B cell (primary cell): Measurements from ENCODE around the gene GMPPB. TPM values are rescaled to one million over a fixed set of nuclear protein-coding genes. Genes with fewer than 3 reads are reported as not detected.

ENCODE experiments used
- ATAC-seq: fragments of 200-7000 bp; cut with Tn5 transposase; one replicate; pipeline ENCODE4 v1.10.0; 2021; ENCODE audit warnings: low read depth, mild to moderate bottlenecking, moderate number of reproducible peaks, moderate library complexity
- CTCF ChIA-PET: fragments of 350-600 bp; sonication (Branson Sonifier 250); formaldehyde crosslinking; loops from one replicate; lab custom pipeline; 2021; ENCODE audit warnings: antibody characterized with exemption, inconsistent platforms; lab: Charles Lee
- POLR2A ChIA-PET: fragments of 350-600 bp; sonication (Branson Sonifier 250); formaldehyde crosslinking; loops from one replicate; lab custom pipeline; 2021; ENCODE audit warnings: antibody characterized with exemption; lab: Charles Lee
- DNase-seq: peaks from one replicate; pipeline ENCODE4 v3.0.0; 2013
- H2AFZ ChIP-seq: 2 replicates; pipeline ENCODE4 v1.6.1; 2012; ENCODE audit warnings: mild to moderate bottlenecking, low read depth, low read length; ENCODE audit not compliant: insufficient read depth, poor library complexity, severe bottlenecking
- H3K27ac ChIP-seq, 2 donors: 1 replicate in 1 of 2; 2 replicates in 1 of 2; pipeline ENCODE4 v1.5.1; 2012 to 2013; ENCODE audit warnings: low read length in 2 of 2, mild to moderate bottlenecking in 2 of 2, moderate library complexity in 1 of 2
- H3K27me3 ChIP-seq, 4 experiments: fragments of 200-600 bp in 1 of 4; sonication (generic) in 1 of 4; replicated peaks in 1 of 4; 1 replicate in 2 of 4; 2 replicates in 2 of 4; pipeline versions ENCODE4 v1.6.1 to v1.7.0; 2013 to 2016; ENCODE audit warnings: low read length in 3 of 4, mild to moderate bottlenecking in 2 of 4, mixed read lengths in 1 of 4, moderate library complexity in 1 of 4; ENCODE audit not compliant: insufficient read depth in 4 of 4, control insufficient read depth in 3 of 4; ENCODE audit errors: control extremely low read depth in 1 of 4
- H3K36me3 ChIP-seq, 2 experiments: replicated peaks in 1 of 2; 1 replicate in 1 of 2; 2 replicates in 1 of 2; pipeline versions ENCODE4 v1.6.1 to v1.7.1; 2013; ENCODE audit warnings: low read length in 1 of 2; ENCODE audit not compliant: insufficient read depth in 2 of 2, control insufficient read depth in 1 of 2; ENCODE audit errors: control extremely low read depth in 1 of 2, extremely low read depth in 1 of 2
- H3K4me1 ChIP-seq, 2 donors: fragments of 200-600 bp in 1 of 2; sonication (generic) in 1 of 2; 1 replicate in 1 of 2; 2 replicates in 1 of 2; pipeline versions ENCODE4 v1.5.1 to v1.6.1; 2013 to 2017; ENCODE audit warnings: low read length in 2 of 2; ENCODE audit not compliant: control insufficient read depth in 2 of 2, insufficient read depth in 2 of 2
- H3K4me2 ChIP-seq: replicated peaks from 2 replicates; pipeline ENCODE3; 2012; ENCODE audit warnings: mild to moderate bottlenecking, low read depth, low read length; ENCODE audit not compliant: poor library complexity, severe bottlenecking
- H3K4me3 ChIP-seq, 5 experiments: fragments of 200-600 bp in 1 of 5; sonication (generic) in 1 of 5; 1 replicate in 3 of 5; 2 replicates in 2 of 5; pipeline versions ENCODE4 v1.5.1 to v1.7.0; 2011 to 2016; ENCODE audit warnings: low read length in 4 of 5, mild to moderate bottlenecking in 4 of 5, low read depth in 2 of 5, control low read depth in 1 of 5, moderate library complexity in 1 of 5; ENCODE audit not compliant: insufficient read depth in 1 of 5; ENCODE audit errors: control extremely low read depth in 1 of 5, extremely low read depth in 1 of 5
- H3K79me2 ChIP-seq: fragments of 200-600 bp; sonication (generic); one replicate; pipeline ENCODE4 v1.6.0; 2016; ENCODE audit warnings: low read length; ENCODE audit not compliant: control insufficient read depth, insufficient read depth
- H3K9ac ChIP-seq: fragments of 200-600 bp; sonication (generic); 2 replicates; pipeline ENCODE4 v1.6.1; 2017; ENCODE audit warnings: mild to moderate bottlenecking, low read length, moderate library complexity
- H3K9me3 ChIP-seq, 3 donors: one replicate each; pipeline versions ENCODE4 v1.6.1 to v1.7.1; 2013; ENCODE audit warnings: low read length in 2 of 3; ENCODE audit not compliant: control insufficient read depth in 2 of 3, insufficient read depth in 1 of 3; ENCODE audit errors: control extremely low read depth in 1 of 3
- H4K20me1 ChIP-seq: 2 replicates; pipeline ENCODE4 v1.6.0; 2012; ENCODE audit warnings: mild to moderate bottlenecking, low read length; ENCODE audit not compliant: insufficient read depth, control insufficient read depth, poor library complexity, severe bottlenecking
- H3K27ac Mint-ChIP-seq: one replicate; pipeline ENCODE4 v1.8.0; 2021; ENCODE audit warnings: mixed read lengths
- H3K27me3 Mint-ChIP-seq: one replicate; pipeline ENCODE4 v1.8.0; 2021; ENCODE audit warnings: mixed read lengths
- H3K4me1 Mint-ChIP-seq: one replicate; pipeline ENCODE4 v1.8.0; 2021; ENCODE audit warnings: mixed read lengths
- H3K4me3 Mint-ChIP-seq: one replicate; pipeline ENCODE4 v1.8.0; 2021; ENCODE audit warnings: mixed read lengths
- H3K9me3 Mint-ChIP-seq: one replicate; pipeline ENCODE4 v1.8.0; 2022; ENCODE audit warnings: mixed read lengths; ENCODE audit not compliant: insufficient read depth
- EZH2 ChIP-seq: IDR thresholded peaks from 2 replicates; pipeline ENCODE4 v1.6.1; 2012; ENCODE audit warnings: borderline replicate concordance, low read depth, mild to moderate bottlenecking, moderate library complexity, low read length; ENCODE audit not compliant: insufficient read depth, poor library complexity, severe bottlenecking
- WGBS: methylation state at CpG from one replicate; pipeline ENCODE4 v1.1.5; 2013; ENCODE audit warnings: missing lambda C conversion rate; ENCODE audit not compliant: insufficient coverage; 5-methylcytosine and 5-hydroxymethylcytosine counted together
- intact Hi-C: fragments of 100-400 bp; cut with micrococcal nuclease; formaldehyde crosslinking; loops from one replicate; pipeline ENCODE4 v1.10.0; 2022
- polyA plus RNA-seq: library from polyadenylated mRNA; depleted of rRNA; stranded (reverse); fragments of >200 nt; gene quantifications from 2 replicates; pipeline ENCODE4 v1.2.3, GENCODE V29; 2012
- total RNA-seq, 2 donors: library from RNA; stranded (reverse); fragments of 120-200 nt in 1 of 2; gene quantifications; 1 replicate in 1 of 2; 2 replicates in 1 of 2; pipeline versions ENCODE4 v1.2.3 to v1.2.4, GENCODE V29; 2013 to 2022
- TF ChIP-seq, protein P1 (sequence below): fragments of 200-600 bp; IDR thresholded peaks from one replicate; pipeline ENCODE4 v1.8.0; 2022; ENCODE audit warnings: antibody characterized with exemption, mild to moderate bottlenecking

GMPPB gene
- total and polyA plus RNA-seq, 2 donors (not counting 1 experiment from before 2014, with no cell fraction given) = 31.4 to 32.5 TPM

DNA sequence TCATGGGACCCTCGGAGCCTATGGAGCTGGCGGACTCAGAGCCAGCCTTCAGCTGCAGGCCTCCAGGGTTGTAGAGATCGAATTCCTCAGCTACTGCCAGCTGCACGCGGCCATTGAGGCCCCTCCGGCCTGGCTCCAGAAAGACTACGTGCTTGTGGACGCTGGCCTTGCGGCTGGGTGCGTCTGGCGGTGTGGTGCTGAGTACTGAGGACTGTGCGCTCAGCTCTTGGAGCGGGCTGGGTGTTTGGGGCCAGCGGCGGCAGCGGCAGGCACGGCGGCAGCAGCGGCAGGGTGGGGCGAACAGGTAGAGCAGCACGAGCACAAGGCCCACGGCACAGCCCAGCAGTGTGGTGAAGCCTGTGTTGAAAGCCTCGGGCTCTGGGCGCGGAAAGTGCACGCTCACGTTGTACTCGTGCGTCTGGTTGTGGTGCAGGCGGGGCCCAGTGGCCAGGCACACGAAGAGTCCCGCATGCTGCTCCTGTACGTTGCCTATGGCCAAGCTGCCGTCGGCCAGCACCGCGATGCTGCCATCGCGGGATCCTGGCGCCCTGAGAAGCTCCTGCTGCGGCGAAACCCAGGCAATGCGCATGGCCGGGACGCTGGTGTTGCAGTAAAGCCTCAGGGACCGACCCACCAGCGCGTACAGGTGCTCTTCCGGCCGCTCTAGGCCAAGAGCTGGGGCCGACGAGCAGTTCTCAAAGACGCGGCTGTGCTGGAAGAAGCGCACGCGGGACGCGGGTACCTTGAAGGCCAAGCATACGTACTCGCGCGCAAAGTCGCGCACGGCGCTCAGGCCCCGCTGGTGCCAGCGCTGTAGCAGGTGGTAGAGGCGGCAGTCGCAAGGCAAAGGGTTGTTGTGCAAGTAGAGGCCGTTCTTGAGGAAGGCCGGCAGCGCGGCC is 5.5 kb downstream of the GMPPB start:
- H3K4me2 ChIP-seq = peak overlapping the region; percentile 95
- H3K4me3 Mint-ChIP-seq = peak overlapping the region; percentile 96
- no peaks in the 10 kb centered on the region for H3K27me3 Mint-ChIP-seq
- peak overlapping the region in 2 of 5 experiments; percentile 66 to 76 for H3K4me3 ChIP-seq
- intact Hi-C loops = no loop called here
- ChIA-PET POLR2A (interaction anchor here (1.0 to 3.0 kb wide), 3 partner anchors 17 to 85 kb away, joined by 3 to 9 read pairs (median 3); partner anchors contain the start of genes INKA1 and IP6K1), CTCF (interaction anchor here (0.6 to 1.9 kb wide), 11 partner anchors 10 to 1522 kb away, joined by 3 to 8 read pairs (median 3); partner anchors contain the start of genes INKA1, IP6K1 and RBM6)
- peak overlapping the region; percentile 92 for H3K27ac Mint-ChIP-seq
- H3K79me2 ChIP-seq = peaks cover 4% of the 10 kb centered on the region
- no peaks in the 10 kb centered on the region for H3K9me3 ChIP-seq
- H2AFZ ChIP-seq = no peak overlapping the region
- TF ChIP-seq, protein P1, sequence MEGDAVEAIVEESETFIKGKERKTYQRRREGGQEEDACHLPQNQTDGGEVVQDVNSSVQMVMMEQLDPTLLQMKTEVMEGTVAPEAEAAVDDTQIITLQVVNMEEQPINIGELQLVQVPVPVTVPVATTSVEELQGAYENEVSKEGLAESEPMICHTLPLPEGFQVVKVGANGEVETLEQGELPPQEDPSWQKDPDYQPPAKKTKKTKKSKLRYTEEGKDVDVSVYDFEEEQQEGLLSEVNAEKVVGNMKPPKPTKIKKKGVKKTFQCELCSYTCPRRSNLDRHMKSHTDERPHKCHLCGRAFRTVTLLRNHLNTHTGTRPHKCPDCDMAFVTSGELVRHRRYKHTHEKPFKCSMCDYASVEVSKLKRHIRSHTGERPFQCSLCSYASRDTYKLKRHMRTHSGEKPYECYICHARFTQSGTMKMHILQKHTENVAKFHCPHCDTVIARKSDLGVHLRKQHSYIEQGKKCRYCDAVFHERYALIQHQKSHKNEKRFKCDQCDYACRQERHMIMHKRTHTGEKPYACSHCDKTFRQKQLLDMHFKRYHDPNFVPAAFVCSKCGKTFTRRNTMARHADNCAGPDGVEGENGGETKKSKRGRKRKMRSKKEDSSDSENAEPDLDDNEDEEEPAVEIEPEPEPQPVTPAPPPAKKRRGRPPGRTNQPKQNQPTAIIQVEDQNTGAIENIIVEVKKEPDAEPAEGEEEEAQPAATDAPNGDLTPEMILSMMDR = no peak
- no peak for TF ChIP-seq EZH2
- H3K27ac ChIP-seq = no peak overlapping the region
- no peaks in the 10 kb centered on the region for H4K20me1 ChIP-seq
- peaks cover 0 to 23% of the 10 kb centered on the region in 2 experiments for H3K36me3 ChIP-seq
- peak overlapping the region; percentile 79 for H3K9ac ChIP-seq
- H3K9me3 Mint-ChIP-seq = no peaks in the 10 kb centered on the region
- ATAC-seq (no peak), DNase-seq (peak; percentile 42)
- peaks cover 15 to 30% of the 10 kb centered on the region in 2 donors for H3K4me1 ChIP-seq
- H3K27me3 ChIP-seq = no peaks in the 10 kb centered on the region
- 85% methylated on average over 75 of the region's 75 CpGs for WGBS
- peaks cover 33% of the 10 kb centered on the region for H3K4me1 Mint-ChIP-seq
